GM04503 (cell line): ENCODE results near the gene YIF1A.

Experiments
- DNase-seq: peaks from one replicate; pipeline ENCODE4 v3.0.0-alpha.2; 2012; ENCODE audit warnings: low read depth

Gene YIF1A

DNA sequence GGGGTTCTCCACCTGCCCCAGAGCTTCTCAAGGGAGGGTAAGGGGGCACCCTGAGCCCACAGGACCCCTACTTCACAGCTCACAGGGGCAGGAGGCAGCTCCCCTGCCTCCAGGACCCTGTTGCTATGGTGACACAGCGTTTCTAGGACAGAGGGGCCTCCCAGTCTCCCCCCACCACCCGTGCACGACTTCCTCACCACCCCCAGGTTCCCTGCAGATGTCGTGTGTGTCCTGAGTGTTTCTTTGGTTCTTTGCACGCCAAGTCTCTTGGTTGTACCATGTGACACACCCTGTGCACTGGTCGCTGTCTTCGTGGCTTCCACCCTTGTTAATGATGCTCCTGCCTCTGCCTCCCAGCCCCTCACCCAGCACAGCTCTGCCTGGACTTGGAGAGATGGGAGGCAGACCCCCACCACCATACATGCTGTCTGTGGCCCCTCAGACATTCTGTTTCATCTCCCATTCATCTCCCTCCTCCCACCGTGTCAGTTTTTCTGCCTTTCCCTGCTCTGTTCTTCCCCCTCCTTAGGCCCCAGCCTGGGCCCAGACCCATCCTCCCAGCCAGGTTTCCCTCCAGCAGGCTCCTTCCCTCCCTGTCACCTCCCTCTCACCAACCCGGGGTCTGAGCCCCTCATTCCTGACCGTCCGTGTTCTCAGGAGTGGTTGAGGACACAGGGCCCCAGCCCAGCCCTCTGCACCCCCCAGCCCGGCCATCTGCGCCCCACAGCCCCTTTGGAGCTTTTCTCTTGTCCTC is 45.0 kb downstream of the YIF1A start:
- DNase-seq = no peak

DNA sequence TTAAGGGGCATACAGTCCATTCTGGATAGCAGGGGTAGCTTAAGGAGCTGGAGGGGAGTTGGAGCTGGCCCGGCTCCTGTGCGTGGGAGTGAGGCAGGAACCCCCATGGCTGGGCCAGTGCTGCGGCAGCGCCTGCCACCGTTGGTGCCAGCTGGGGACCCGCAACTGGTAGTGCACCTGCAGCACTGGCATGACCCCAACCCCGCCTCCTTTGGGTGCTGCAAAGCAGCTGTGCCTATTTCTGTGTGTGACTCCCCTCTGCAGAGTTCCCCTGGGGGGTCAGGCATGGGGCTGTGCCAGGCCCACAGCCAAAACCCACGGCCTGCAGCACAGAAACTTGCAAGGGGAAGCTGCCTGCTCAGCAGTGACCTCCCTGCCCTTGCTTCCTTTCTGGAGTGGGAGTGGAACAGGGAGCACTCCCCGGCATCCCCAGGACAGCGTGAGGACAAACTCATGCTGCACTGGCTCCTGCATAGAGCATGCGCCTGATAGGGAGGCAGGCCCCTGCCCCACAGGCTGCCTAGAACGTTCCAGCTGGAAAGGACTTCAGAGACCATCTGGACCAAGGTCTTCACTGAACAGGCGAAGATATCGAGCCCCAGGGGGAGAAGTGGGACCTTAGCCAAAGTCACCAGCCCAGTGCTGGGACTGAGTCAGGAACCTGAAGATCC is 46.7 kb downstream of the YIF1A start:
- no peak for DNase-seq

DNA sequence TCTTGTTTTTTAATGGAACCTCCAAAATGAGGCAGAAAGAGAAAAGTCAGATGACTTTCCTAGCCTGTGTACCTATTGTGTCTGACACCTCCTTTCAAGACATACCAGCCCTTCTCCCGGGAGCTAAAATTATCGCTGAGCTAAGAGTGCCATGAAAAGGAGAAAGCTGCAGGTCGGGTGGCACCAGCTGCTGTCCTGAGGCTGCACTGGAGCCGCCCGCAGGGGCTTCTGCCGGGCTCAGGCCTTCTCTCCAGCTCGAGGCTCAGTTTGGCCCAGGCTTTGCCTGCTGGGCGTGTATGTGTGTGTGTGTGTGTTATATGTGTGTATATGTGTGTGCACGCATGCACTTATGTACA is 48.2 kb downstream of the YIF1A start:
- DNase-seq = no peak

GRCh38 chr11:66239998-66240780 is 48.8 kb downstream of the YIF1A start:
- DNase-seq = no peak

GRCh38 chr11:66239511-66239910 is 49.4 kb downstream of the YIF1A start:
- DNase-seq = no peak

DNA sequence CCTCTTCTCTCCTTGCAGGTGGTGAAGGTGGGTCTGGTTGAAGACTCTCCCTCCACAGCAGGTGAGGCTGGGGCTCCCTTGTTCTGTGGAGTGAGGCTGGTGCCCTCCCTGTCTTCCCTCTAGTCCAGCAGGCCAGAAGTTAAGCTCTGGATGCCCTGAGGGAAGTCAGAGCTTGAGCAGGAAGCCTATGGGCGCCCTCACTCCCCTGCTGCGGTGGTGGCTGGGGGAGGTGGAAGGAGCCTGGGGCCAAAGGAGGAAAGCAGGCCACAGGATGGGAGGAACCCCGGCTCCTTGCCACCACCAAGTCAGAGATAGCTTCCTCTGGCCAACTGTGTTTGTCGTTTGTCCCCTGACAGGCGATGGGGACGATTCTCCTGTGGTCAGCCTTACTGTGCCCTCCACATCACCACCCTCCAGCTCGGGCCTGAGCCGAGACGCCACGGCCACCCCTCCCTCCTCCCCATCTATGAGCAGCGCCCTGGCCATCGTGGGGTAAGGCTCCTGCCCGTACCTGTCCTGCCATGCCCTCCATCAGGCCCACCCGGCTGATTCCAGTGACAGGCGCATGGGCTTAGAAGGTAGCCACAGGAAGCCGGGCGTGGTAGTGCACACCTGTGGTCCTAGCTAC is 50.0 kb downstream of the YIF1A start:
- no peak for DNase-seq

GRCh38 chr11:66237867-66238266 is 51.1 kb downstream of the YIF1A start:
- DNase-seq = no peak

DNA sequence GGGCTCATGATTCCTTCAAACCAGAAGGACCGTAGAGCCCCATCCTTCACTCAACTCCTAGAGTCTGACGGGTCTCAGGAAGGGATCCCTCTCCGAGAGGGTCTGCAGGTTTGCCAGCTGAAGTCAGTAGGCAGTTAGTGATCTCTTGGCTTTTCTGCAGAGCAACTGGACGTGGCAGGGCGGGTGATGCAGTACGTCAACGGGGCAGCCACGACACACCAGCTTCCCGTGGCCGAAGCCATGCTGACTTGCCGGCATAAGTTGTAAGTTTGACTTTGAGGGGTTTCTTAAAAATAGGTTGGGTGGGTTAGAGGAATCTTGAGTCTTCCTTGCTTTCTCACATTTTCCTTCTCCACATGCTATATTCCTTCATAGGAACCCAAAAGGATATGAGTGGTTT is 53.8 kb downstream of the YIF1A start:
- DNase-seq = no peak
